Measurements from ENCODE around the gene CFB.

GRCh38 chr6:31948753-31949413 is 3.0 kb downstream of the CFB start:
- TF ChIP-seq CTCF (conservative IDR thresholded peaks at IDR 0.05 in 1 of 2, IDR thresholded peaks at IDR 0.05 in 1 of 2; ENCODE audit: extremely low read depth in 1 of 2, insufficient read depth in 1 of 2, low read depth in 1 of 2, low read length in 2 of 2) (no peak), EZH2 (IDR thresholded peaks at IDR 0.05; ENCODE audit: borderline replicate concordance, low read length) (no peak)
